Memory B cell (primary cell): ENCODE data around the gene AKAP8.
"Not testable (repeated sequence)": the region's sequence is repeated elsewhere in the genome, so short reads cannot be mapped to it uniquely, and the experiment has no call there.

Experiments used
- ATAC-seq: fragments of 150-1000 bp; cut with Tn5 transposase; 2 replicates; pipeline ENCODE4 v1.10.0; 2021; ENCODE audit warnings: low read depth, mild to moderate bottlenecking, moderate library complexity
- DNase-seq, 2 donors: peaks; one replicate each; pipeline ENCODE4 v3.0.0; 2022; ENCODE audit warnings: low spot score in 2 of 2
- H3K27ac Mint-ChIP-seq: one replicate; pipeline ENCODE4 v1.8.0; 2022; ENCODE audit warnings: mild to moderate bottlenecking, moderate library complexity, mixed read lengths
- H3K27me3 Mint-ChIP-seq: one replicate; pipeline ENCODE4 v1.8.0; 2022; ENCODE audit warnings: mixed read lengths
- H3K36me3 Mint-ChIP-seq: one replicate; pipeline ENCODE4 v1.8.0; 2022; ENCODE audit warnings: mild to moderate bottlenecking, mixed read lengths
- H3K4me1 Mint-ChIP-seq: one replicate; pipeline ENCODE4 v1.8.0; 2022; ENCODE audit warnings: mixed read lengths
- H3K4me3 Mint-ChIP-seq: one replicate; pipeline ENCODE4 v1.8.0; 2022; ENCODE audit warnings: mild to moderate bottlenecking, moderate library complexity, mixed read lengths
- H3K9me3 Mint-ChIP-seq: one replicate; pipeline ENCODE4 v1.8.0; 2022; ENCODE audit warnings: mixed read lengths

AKAP8 gene

DNA sequence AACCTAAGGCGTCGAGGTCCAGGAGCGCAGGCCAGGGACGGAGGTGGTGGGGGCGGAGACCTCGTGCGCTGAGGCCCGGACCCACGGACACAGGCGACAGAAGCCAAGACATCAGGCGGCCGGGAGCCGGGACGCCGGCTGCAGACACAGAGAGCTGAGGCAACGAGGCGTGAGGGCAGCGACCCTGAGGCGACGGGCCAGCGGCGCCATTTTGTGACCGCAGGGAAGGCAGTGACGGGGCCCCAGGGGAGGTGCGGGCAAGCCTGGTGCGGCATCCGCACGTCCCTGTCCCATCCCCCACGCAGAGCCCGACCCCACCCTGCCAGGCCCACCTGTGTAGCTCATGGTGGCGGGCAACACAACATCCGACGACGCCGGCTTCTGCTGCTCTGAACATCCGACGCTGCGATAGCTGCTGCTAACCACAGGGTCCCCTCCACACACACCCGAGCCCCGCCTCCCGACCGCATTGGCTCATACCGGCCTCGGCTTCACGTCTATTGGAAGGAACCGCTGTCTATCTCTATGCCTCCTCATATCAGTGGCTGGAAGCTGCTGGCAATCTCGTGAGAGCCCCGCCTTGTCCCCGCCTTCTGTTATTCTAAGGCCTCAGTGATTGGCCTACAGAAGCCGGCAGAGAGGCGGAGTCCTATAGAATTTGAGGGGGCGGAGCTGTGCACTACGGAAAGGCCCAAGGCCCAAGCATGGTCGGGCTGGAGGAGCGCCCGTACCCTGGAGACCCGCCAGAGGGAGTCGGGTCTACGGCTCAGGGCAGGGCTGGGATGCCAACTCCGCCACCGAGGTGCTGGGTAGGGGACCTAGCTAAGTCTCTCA, 39.2 kb upstream of the AKAP8 start, which contains the start of gene AKAP8L:
Gene AKAP8L (minus strand): TSS at position 410 of the 834 bp plus-strand sequence. CDS start 65 bp downstream, at position 345.
- peaks cover 29% of the 10 kb centered on the region for H3K4me1 Mint-ChIP-seq
- H3K4me3 Mint-ChIP-seq = peak within 1 kb of the TSS; percentile 90
- no peaks in the 10 kb centered on the region for H3K9me3 Mint-ChIP-seq
- H3K27me3 Mint-ChIP-seq = no peaks in the 10 kb centered on the region
- DNase-seq = peak; percentile 93 to 97
- H3K36me3 Mint-ChIP-seq = peaks cover 9% of the 10 kb centered on the region
- ATAC-seq = peak; percentile 88
- peak within 1 kb of the TSS; percentile 97 for H3K27ac Mint-ChIP-seq

DNA sequence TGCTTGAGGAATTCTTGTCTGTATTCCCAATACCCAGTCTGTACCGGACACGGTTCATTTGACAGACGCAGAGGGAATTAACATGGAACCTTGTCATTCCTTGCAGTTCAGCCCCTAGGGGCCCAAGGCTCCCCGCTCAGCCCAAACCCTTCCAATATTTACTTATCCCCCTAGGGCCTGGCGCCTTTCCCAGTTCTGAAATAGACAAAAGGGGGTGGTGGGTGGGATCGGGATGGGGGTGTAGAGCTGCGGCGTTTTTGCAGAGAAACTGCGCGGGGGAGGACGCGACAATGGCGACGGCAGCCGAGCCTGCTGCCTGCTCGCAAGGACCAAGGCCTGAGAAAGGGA, 38.6 kb upstream of the AKAP8 start:
- no peak for ATAC-seq
- Mint-ChIP-seq H3K27ac (peak overlapping the region; percentile 97), H3K4me3 (peak overlapping the region; percentile 90), H3K36me3 (peaks cover 9% of the 10 kb centered on the region), H3K9me3 (no peaks in the 10 kb centered on the region), H3K4me1 (peaks cover 29% of the 10 kb centered on the region), H3K27me3 (no peaks in the 10 kb centered on the region)
- no peak for DNase-seq

DNA sequence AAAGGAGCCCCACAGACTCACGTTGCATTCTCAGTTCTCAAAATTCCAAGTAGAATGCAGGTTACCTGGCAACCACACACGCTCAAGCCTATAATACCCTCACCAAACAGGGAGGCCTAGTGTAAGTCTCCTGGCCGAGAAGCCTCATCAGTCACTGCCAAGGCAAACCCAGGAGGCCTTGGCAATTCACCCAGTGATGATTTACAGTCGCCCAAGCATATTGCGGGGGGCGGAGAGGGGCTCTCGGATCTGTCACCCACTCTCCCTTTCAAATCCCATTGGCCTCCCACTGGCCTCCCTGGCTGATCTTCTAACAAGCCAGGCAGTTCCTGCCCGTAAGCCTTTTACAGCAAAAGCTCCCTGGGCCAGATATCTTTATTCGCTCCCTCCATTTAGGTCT, 38.1 kb upstream of the AKAP8 start:
- H3K27ac Mint-ChIP-seq = peak overlapping the region; percentile 97
- H3K36me3 Mint-ChIP-seq = peaks cover 6% of the 10 kb centered on the region
- no peaks in the 10 kb centered on the region for H3K27me3 Mint-ChIP-seq
- H3K4me3 Mint-ChIP-seq = peak overlapping the region; percentile 90
- DNase-seq (no peak), ATAC-seq (no peak)
- no peaks in the 10 kb centered on the region for H3K9me3 Mint-ChIP-seq
- H3K4me1 Mint-ChIP-seq = peaks cover 32% of the 10 kb centered on the region

DNA sequence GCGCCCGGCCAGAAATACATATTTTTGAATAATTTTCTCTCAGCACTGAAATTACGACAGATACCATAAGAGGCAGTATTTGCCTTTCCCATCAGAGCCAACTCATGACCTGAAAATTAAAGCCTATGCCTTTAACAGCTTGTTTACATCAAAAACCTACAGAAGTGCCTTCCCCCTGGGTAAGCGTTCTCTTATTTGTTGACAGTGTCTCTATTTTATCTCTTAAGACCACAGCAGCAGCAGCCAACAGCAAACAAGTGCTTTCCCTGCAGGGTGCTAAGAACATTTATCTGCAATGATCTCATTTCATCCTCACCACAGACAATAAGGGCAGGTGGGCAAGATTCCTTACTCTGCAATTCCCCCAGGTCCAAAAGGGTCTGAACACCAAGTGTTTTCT, 33.2 kb upstream of the AKAP8 start:
- peaks cover 8% of the 10 kb centered on the region for H3K36me3 Mint-ChIP-seq
- no peak overlapping the region for H3K27ac Mint-ChIP-seq
- H3K4me3 Mint-ChIP-seq = no peak overlapping the region
- H3K27me3 Mint-ChIP-seq = no peaks in the 10 kb centered on the region
- H3K4me1 Mint-ChIP-seq = peaks cover 24% of the 10 kb centered on the region
- DNase-seq (no peak), ATAC-seq (no peak)
- no peaks in the 10 kb centered on the region for H3K9me3 Mint-ChIP-seq

DNA sequence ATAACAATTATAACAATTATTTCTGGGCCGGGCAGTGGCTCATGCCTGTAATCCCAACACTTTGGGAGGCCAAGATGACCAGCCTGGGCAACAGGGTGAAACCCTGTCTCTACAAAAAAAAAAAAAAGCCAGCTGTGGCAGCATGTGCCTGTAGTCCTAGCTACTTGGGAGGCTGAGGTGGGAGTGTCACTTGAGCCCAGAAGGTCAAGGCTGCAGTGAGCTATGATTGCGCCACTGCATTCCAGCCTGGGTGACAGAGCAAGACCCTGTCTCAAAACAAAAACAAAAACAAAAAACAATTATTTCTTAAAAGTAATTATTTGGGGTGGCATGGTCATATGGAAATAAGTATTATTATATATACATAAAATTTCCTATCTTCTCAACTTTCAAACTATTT, 31.8 kb upstream of the AKAP8 start:
- H3K36me3 Mint-ChIP-seq, H3K4me3 Mint-ChIP-seq, H3K27ac Mint-ChIP-seq, DNase-seq, H3K9me3 Mint-ChIP-seq, ATAC-seq, H3K27me3 Mint-ChIP-seq: not testable (repeated sequence)
- peaks cover 11% of the 10 kb centered on the region for H3K4me1 Mint-ChIP-seq

DNA sequence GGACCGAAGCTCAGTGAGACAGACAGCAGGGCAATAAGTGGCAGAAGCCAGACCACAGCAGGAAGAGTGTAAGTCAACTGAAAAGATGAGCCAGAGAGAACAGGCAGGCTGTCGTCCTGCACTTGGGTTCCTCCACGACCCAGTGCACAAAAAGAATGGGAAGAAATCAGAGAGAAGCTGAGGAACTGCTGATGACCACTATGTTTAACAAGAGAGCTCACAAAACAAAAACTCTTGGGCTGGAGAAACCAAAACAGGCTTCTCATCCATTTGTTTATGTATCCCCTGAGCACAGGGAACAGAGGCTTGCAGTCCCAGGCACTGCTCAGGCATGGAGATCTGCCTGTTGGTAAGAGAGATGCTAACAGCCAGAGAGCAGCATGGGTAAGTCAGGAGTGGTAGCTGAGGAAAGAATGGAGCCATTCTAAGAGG, 25.2 kb upstream of the AKAP8 start:
- H3K36me3 Mint-ChIP-seq = peaks cover 13% of the 10 kb centered on the region
- no peaks in the 10 kb centered on the region for H3K27me3 Mint-ChIP-seq
- ATAC-seq = no peak
- peak overlapping the region; percentile 10 for H3K27ac Mint-ChIP-seq
- H3K4me3 Mint-ChIP-seq = peak overlapping the region; percentile 52
- DNase-seq = no peak
- H3K9me3 Mint-ChIP-seq = no peaks in the 10 kb centered on the region
- H3K4me1 Mint-ChIP-seq = peaks cover 12% of the 10 kb centered on the region

DNA sequence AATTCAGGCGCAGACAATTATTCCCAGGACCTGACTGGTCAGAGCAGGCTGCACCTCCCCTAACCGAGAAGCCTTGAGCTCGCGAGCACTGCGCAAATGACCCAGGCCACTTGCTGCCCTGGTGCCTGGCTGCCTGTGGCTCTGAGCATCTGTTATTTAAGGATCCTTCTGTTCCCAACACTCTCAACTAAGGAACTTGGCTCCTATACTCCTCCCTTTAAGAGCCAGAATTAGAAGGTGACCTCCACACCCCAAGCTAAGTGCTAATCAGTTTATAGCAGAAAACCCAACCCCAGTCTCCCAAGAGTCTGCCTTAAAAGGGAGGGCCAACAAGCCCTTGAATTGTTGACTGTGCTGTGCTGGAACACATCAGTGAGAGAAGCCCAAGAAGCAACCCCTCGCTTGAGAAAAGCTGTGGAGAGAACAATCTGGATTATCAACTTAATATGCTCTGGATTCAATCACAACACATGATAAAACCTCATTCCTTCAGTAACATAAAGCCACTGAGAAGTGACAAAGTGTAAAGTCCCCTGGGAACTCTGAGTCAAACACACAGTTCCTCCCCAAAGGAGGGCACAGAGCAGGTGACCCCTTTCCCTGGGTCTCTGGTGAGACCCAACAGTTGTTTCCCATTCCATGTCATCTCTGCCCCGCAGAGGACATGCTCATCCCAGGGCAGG, 24.7 kb upstream of the AKAP8 start:
- Mint-ChIP-seq H3K4me1 (peaks cover 12% of the 10 kb centered on the region), H3K27ac (peak overlapping the region; percentile 10), H3K36me3 (peaks cover 13% of the 10 kb centered on the region), H3K4me3 (peak overlapping the region; percentile 52), H3K27me3 (no peaks in the 10 kb centered on the region), H3K9me3 (no peaks in the 10 kb centered on the region)
- ATAC-seq (no peak), DNase-seq (no peak)

DNA sequence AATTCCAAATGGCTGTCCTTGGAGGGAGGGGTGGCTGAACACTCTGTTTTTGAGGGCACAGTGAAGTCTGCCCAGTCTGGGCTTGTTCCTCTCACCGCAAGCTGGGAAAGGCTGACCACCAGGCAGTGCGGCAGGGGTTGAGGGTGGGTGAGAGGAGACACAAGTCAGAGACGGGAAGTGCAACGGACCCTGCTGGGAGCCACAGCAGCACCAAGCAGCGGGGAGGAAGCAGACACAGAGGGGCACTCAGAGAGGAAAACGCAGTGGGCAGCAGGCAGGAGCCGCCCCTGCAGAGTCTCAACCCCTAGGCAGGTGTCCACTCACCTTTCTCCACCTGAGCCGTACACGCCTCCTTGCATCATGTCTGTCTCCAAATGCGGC, 23.6 kb upstream of the AKAP8 start:
- Mint-ChIP-seq H3K9me3 (no peaks in the 10 kb centered on the region), H3K27me3 (no peaks in the 10 kb centered on the region), H3K4me3 (no peak overlapping the region), H3K36me3 (peaks cover 13% of the 10 kb centered on the region), H3K27ac (no peak overlapping the region), H3K4me1 (peaks cover 12% of the 10 kb centered on the region)
- DNase-seq (no peak), ATAC-seq (no peak)

DNA sequence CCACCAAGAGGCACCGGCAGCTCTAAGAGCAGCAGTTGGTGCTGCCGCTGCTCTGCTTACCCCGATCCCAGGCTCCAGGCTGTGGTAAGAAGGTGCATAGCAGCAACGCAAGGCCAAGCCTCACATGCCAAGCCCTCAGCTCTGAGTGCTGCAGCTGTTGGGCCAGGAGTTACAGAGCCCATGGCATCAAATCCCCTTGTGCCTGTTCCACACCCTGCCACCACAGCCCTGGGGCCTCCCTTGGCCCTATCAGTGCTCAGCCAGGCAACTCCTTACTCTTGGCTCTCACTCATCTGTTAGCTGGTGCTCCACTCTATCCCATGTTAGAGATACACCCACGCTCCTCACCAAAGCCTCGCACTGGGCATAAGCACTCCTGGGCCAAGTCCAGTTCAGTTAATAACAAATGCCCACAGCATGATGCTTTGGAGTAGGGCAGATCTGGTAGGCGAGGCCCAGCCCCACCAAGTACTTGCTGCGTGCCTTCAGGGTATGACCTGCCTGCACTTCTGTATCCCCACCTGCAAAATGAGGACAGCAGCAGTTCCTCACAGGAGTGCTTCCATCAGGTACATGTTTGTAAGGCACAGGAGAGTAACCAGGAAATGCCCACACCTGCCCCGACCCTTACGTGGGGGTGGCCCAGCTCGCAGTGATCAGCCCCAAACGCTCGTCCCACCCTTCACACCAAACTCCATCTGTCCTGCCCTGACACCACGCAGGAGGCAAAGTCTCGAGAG, 23.0 kb upstream of the AKAP8 start:
- Mint-ChIP-seq H3K27ac (no peak overlapping the region), H3K4me1 (peaks cover 12% of the 10 kb centered on the region), H3K36me3 (peaks cover 19% of the 10 kb centered on the region), H3K27me3 (no peaks in the 10 kb centered on the region), H3K4me3 (no peak overlapping the region), H3K9me3 (no peaks in the 10 kb centered on the region)
- ATAC-seq = no peak
- DNase-seq = no peak

DNA sequence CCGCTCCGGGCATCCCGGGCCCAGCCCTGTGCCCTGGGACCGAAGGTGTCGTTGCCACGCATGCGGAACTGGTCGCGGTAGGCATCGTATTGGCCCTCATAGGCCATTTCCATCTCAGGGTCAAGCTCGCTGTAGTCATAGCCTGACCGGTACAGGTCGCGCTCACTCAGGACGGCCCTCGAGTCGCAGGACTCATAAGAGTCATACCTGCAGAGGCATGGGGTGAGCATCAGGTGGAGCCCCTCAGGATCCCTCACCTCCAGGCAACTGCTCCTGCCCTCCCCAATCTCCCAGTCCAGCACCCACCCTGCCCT, 21.8 kb upstream of the AKAP8 start:
- Mint-ChIP-seq H3K4me1 (peaks cover 12% of the 10 kb centered on the region), H3K36me3 (peaks cover 31% of the 10 kb centered on the region), H3K27me3 (no peaks in the 10 kb centered on the region), H3K27ac (no peak overlapping the region), H3K4me3 (no peak overlapping the region), H3K9me3 (no peaks in the 10 kb centered on the region)
- DNase-seq = no peak
- ATAC-seq = no peak

DNA sequence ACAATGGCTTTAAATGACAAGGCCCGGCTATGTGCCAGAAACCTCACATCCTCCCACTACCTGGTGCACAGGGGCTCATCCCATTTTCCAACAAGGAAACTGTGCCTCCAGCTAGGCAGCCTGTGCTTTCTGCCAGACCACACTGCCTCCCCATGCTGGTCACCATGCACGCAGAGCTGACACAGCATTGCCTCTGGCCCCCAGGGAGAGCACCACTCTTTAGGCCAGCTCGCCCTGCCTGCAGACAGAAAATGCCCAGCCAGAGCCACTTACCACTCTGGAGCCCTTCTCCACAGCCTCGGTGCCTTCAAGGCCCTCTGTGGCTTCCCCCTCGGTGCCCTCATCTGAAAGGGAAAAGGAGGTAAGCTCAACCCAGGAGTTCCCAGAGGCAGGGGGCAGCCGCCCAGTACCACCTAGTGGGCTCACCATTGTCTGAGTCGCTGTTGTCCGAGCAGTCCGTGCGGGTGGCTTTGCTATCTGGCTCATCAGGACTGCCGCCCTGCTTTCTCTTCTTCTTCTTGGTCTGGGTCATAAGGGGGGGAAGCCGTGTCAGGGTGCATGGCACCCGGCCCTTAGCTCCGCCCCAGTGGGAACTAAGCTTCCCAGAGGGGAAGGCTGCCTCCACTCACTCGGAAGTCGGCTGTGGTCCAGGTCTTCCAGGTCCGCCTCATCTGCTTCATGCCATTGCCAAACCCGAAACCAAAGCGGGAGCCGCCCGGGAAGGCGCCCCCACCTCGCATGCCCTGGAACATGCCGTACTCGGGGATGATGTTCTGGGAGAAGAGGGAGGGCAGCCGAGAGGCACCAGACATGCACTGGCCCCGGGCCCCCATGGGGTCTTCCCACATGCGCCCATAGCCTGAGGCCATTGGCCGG, 21.2 kb upstream of the AKAP8 start:
- no peak for DNase-seq
- Mint-ChIP-seq H3K36me3 (peaks cover 34% of the 10 kb centered on the region), H3K27ac (no peak overlapping the region), H3K4me3 (no peak overlapping the region), H3K4me1 (peaks cover 10% of the 10 kb centered on the region), H3K9me3 (no peaks in the 10 kb centered on the region), H3K27me3 (no peaks in the 10 kb centered on the region)
- no peak for ATAC-seq

DNA sequence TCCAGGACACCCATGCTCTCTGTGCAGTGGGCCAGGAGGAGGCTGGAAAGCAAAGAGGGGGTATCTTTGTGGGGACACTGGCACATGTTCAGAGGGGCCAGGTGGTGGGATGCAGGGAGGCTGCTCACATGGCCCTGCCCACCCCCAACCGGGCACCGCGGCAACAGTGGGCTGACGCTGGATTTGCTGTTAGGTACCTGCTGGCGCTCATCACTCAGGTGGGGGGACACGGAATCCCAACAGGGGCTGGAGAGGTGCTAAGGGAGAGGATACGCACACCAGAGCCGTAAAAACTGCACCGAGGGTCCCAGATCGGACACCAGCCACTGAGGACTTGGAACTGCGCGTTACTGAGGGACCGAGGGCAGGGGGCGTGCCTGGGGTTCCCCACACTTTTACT, 20.0 kb upstream of the AKAP8 start:
- H3K36me3 Mint-ChIP-seq = peaks cover 33% of the 10 kb centered on the region
- H3K27ac Mint-ChIP-seq = no peak overlapping the region
- peaks cover 4% of the 10 kb centered on the region for H3K4me1 Mint-ChIP-seq
- H3K27me3 Mint-ChIP-seq = no peaks in the 10 kb centered on the region
- ATAC-seq (no peak), DNase-seq (no peak)
- H3K4me3 Mint-ChIP-seq = no peak overlapping the region
- no peaks in the 10 kb centered on the region for H3K9me3 Mint-ChIP-seq

DNA sequence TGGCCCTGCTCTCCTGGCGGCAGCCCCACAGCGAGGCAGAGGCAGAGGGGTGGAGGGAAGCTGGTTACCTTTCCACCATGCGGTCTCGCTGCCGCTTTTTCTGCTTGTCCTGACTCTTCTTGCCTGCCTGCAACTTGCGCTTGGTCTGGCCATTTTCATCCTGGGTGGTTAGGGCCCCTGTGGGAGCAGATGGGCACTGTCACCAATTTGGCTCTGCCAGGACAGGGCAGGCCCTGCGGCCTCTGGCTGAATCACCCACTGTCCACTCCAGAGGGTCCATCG, 19.6 kb upstream of the AKAP8 start:
- H3K27me3 Mint-ChIP-seq = no peaks in the 10 kb centered on the region
- H3K9me3 Mint-ChIP-seq = no peaks in the 10 kb centered on the region
- H3K36me3 Mint-ChIP-seq = peaks cover 31% of the 10 kb centered on the region
- H3K4me3 Mint-ChIP-seq = no peak overlapping the region
- H3K27ac Mint-ChIP-seq = no peak overlapping the region
- ATAC-seq (no peak), DNase-seq (no peak)
- peaks cover 2% of the 10 kb centered on the region for H3K4me1 Mint-ChIP-seq
